Mesothelial cell of epicardium (in vitro differentiated cells): ENCODE data around the gene GRAMD1B. TPM values are rescaled to one million over a fixed set of nuclear protein-coding genes. Genes with fewer than 3 reads are reported as not detected.
"Not testable (repeated sequence)": the region's sequence is repeated elsewhere in the genome, so short reads cannot be mapped to it uniquely, and the experiment has no call there.

Experiments used
- DNase-seq, 2 experiments: peaks; one replicate each; pipeline ENCODE4 v3.0.0; 2021; ENCODE audit warnings: low spot score in 2 of 2; ENCODE audit not compliant: unreplicated experiment in 2 of 2
- H3K27ac Mint-ChIP-seq: 2 replicates; pipeline ENCODE4 v1.8.0; 2021; ENCODE audit warnings: mixed read lengths
- H3K27me3 Mint-ChIP-seq: 2 replicates; pipeline ENCODE4 v1.8.0; 2021; ENCODE audit warnings: low read depth, mixed read lengths
- H3K36me3 Mint-ChIP-seq: 2 replicates; pipeline ENCODE4 v1.8.0; 2021; ENCODE audit warnings: mixed read lengths
- H3K4me1 Mint-ChIP-seq: 2 replicates; pipeline ENCODE4 v1.8.0; 2021; ENCODE audit warnings: mixed read lengths
- H3K4me3 Mint-ChIP-seq: 2 replicates; pipeline ENCODE4 v1.8.0; 2021; ENCODE audit warnings: mild to moderate bottlenecking, moderate library complexity, mixed read lengths
- H3K9me3 Mint-ChIP-seq: 2 replicates; pipeline ENCODE4 v1.8.0; 2021; ENCODE audit warnings: mixed read lengths
- CTCF ChIP-seq: fragments of 200-600 bp; sonication (generic); IDR thresholded peaks from one replicate; pipeline ENCODE4 v1.5.0; 2021; ENCODE audit warnings: antibody characterized with exemption; ENCODE audit not compliant: unreplicated experiment
- total RNA-seq: library from RNA; stranded (reverse); gene quantifications from 3 replicates; pipeline ENCODE4 v1.2.1, GENCODE V29; 2021

GRAMD1B gene
- total RNA-seq, 1 donor from 2014 or later, result 8.4 TPM

GRCh38 chr11:123570939-123571580 lies 141.0 kb downstream of the GRAMD1B start:
- H3K27ac Mint-ChIP-seq, result no peak overlapping the region
- no peaks in the 10 kb centered on the region for H3K9me3 Mint-ChIP-seq
- peaks cover 6% of the 10 kb centered on the region for H3K4me1 Mint-ChIP-seq
- peaks cover 13% of the 10 kb centered on the region for H3K27me3 Mint-ChIP-seq
- H3K4me3 Mint-ChIP-seq, result no peak overlapping the region
- no peaks in the 10 kb centered on the region for H3K36me3 Mint-ChIP-seq
- DNase-seq, result no peak
- TF ChIP-seq CTCF, result no peak

GRCh38 chr11:123572791-123573190 lies 142.7 kb downstream of the GRAMD1B start:
- not testable (repeated sequence) for H3K36me3 Mint-ChIP-seq, DNase-seq, H3K27ac Mint-ChIP-seq, H3K4me1 Mint-ChIP-seq, H3K9me3 Mint-ChIP-seq, H3K4me3 Mint-ChIP-seq
- H3K27me3 Mint-ChIP-seq, result peaks cover 17% of the 10 kb centered on the region

GRCh38 chr11:123573286-123573685 lies 143.2 kb downstream of the GRAMD1B start:
- H3K27me3 Mint-ChIP-seq, result peaks cover 17% of the 10 kb centered on the region
- H3K36me3 Mint-ChIP-seq, result no peaks in the 10 kb centered on the region
- no peak overlapping the region for H3K4me3 Mint-ChIP-seq
- DNase-seq, result no peak
- H3K9me3 Mint-ChIP-seq, result no peaks in the 10 kb centered on the region
- no peak overlapping the region for H3K27ac Mint-ChIP-seq
- no peak for TF ChIP-seq CTCF
- no peaks in the 10 kb centered on the region for H3K4me1 Mint-ChIP-seq

GRCh38 chr11:123575441-123575840 lies 145.4 kb downstream of the GRAMD1B start:
- no peak overlapping the region for H3K4me3 Mint-ChIP-seq
- TF ChIP-seq CTCF, result no peak
- no peak overlapping the region for H3K27ac Mint-ChIP-seq
- H3K4me1 Mint-ChIP-seq, result peaks cover 4% of the 10 kb centered on the region
- H3K27me3 Mint-ChIP-seq, result peaks cover 18% of the 10 kb centered on the region
- no peaks in the 10 kb centered on the region for H3K36me3 Mint-ChIP-seq
- no peaks in the 10 kb centered on the region for H3K9me3 Mint-ChIP-seq
- no peak for DNase-seq

- Mint-ChIP-seq H3K36me3 (no peaks in the 10 kb centered on the region), H3K27ac (no peak overlapping the region), H3K27me3 (peaks cover 19% of the 10 kb centered on the region), H3K4me3 (no peak overlapping the region), H3K4me1 (peaks cover 10% of the 10 kb centered on the region), H3K9me3 (no peaks in the 10 kb centered on the region)
- TF ChIP-seq CTCF, result no peak
- no peak for DNase-seq
Measured at GRCh38 chr11:123576082-123576481, 146.0 kb downstream of the GRAMD1B start.

GRCh38 chr11:123576501-123576900 lies 146.4 kb downstream of the GRAMD1B start:
- no peak overlapping the region for H3K4me3 Mint-ChIP-seq
- H3K9me3 Mint-ChIP-seq, result no peaks in the 10 kb centered on the region
- no peak for TF ChIP-seq CTCF
- no peak overlapping the region for H3K27ac Mint-ChIP-seq
- H3K4me1 Mint-ChIP-seq, result peaks cover 12% of the 10 kb centered on the region
- peaks cover 19% of the 10 kb centered on the region for H3K27me3 Mint-ChIP-seq
- no peak for DNase-seq
- H3K36me3 Mint-ChIP-seq, result no peaks in the 10 kb centered on the region
